GM12872 (cell line): ENCODE data around the gene RAB3GAP2.

Experiments
- CTCF ChIP-seq: IDR thresholded peaks from 3 replicates; pipeline ENCODE4 v1.5.1; 2011; ENCODE audit warnings: low read depth, mild to moderate bottlenecking, low read length, moderate library complexity; ENCODE audit not compliant: insufficient read depth

RAB3GAP2 gene

GRCh38 chr1:220170836-220171526 is 101.3 kb downstream of the RAB3GAP2 start:
- no peak for TF ChIP-seq CTCF

- TF ChIP-seq CTCF: no peak
Observed at GRCh38 chr1:220166853-220167252, 105.4 kb downstream of the RAB3GAP2 start.

- TF ChIP-seq CTCF: no peak
Observed at GRCh38 chr1:220164517-220164916, 107.7 kb downstream of the RAB3GAP2 start.

- no peak for TF ChIP-seq CTCF
Observed at GRCh38 chr1:220164116-220164515, 108.1 kb downstream of the RAB3GAP2 start.

GRCh38 chr1:220160027-220160426 is 112.2 kb downstream of the RAB3GAP2 start:
- no peak for TF ChIP-seq CTCF

- no peak for TF ChIP-seq CTCF
Observed at GRCh38 chr1:220159041-220159440, 113.2 kb downstream of the RAB3GAP2 start.

GRCh38 chr1:220157738-220158137 is 114.5 kb downstream of the RAB3GAP2 start:
- TF ChIP-seq CTCF: no peak
